T-helper 17 cell (primary cell): Measurements from ENCODE around the gene NUTM1. TPM values are rescaled to one million over a fixed set of nuclear protein-coding genes. Genes with fewer than 3 reads are reported as not detected.

Source experiments
- ATAC-seq: fragments of 150-1000 bp; cut with Tn5 transposase; 2 replicates; pipeline ENCODE4 v1.10.0; 2021; ENCODE audit warnings: mild to moderate bottlenecking, moderate library complexity
- DNase-seq, 3 donors: peaks; one replicate each; pipeline versions ENCODE4 v3.0.0 to v3.0.0-alpha.2; 2020 to 2021
- H3K9me3 ChIP-seq: one replicate; pipeline ENCODE4 v1.7.0; 2013; ENCODE audit warnings: low read length, mild to moderate bottlenecking; ENCODE audit not compliant: control insufficient read depth, poor library complexity, severe bottlenecking
- H3K27ac Mint-ChIP-seq: one replicate; pipeline ENCODE4 v1.8.0; 2022; ENCODE audit warnings: mild to moderate bottlenecking, moderate library complexity, mixed read lengths
- H3K27me3 Mint-ChIP-seq: one replicate; pipeline ENCODE4 v1.8.0; 2022; ENCODE audit warnings: mixed read lengths
- H3K36me3 Mint-ChIP-seq: one replicate; pipeline ENCODE4 v1.8.0; 2022; ENCODE audit warnings: low read depth, mixed read lengths
- H3K4me1 Mint-ChIP-seq: one replicate; pipeline ENCODE4 v1.8.0; 2022; ENCODE audit warnings: mild to moderate bottlenecking, mixed read lengths
- H3K4me3 Mint-ChIP-seq: one replicate; pipeline ENCODE4 v1.8.0; 2022; ENCODE audit warnings: mild to moderate bottlenecking, moderate library complexity, mixed read lengths
- total RNA-seq, 4 donors: library from RNA in 2 of 4; stranded (reverse) in 2 of 4; gene quantifications; one replicate each; pipeline ENCODE4 v1.2.3 and lab custom pipeline; 2022 to 2026

Gene NUTM1
- total RNA-seq, 2 donors from 2014 or later, result not detected

DNA sequence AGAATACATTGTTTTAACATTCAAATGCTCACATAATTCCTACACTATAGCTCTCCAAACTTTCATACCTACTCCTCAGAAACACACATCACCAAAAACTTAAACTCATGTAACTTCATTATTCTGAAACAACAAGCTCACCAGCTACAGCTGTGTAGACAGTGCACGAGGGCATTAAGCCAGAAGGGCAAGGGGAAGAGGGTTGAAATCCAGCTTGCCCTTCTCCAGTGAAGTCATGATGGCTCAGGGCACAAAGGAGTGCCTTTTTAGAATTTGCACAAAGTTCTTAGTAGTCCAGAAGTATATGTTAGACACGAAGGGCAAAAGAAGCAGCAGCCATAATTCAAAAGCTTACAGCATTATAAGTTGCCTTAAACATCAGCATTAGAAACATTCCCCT, 14.1 kb upstream of the NUTM1 start:
- Mint-ChIP-seq H3K36me3 (peaks cover 2% of the 10 kb centered on the region), H3K27me3 (no peaks in the 10 kb centered on the region), H3K27ac (peak overlapping the region; percentile 51), H3K4me3 (peak overlapping the region; percentile 31), H3K4me1 (peaks cover 33% of the 10 kb centered on the region)
- no peaks in the 10 kb centered on the region for H3K9me3 ChIP-seq
- ATAC-seq (peak; percentile 23), DNase-seq (no peak)

GRCh38 chr15:34330279-34330678, 12.8 kb upstream of the NUTM1 start:
- H3K4me3 Mint-ChIP-seq, result no peak overlapping the region
- DNase-seq, result no peak
- H3K4me1 Mint-ChIP-seq, result peaks cover 38% of the 10 kb centered on the region
- H3K9me3 ChIP-seq, result no peaks in the 10 kb centered on the region
- no peaks in the 10 kb centered on the region for H3K27me3 Mint-ChIP-seq
- H3K36me3 Mint-ChIP-seq, result peaks cover 2% of the 10 kb centered on the region
- ATAC-seq, result no peak
- H3K27ac Mint-ChIP-seq, result peak overlapping the region; percentile 75

GRCh38 chr15:34331809-34332208, 11.3 kb upstream of the NUTM1 start:
- H3K27me3 Mint-ChIP-seq, result no peaks in the 10 kb centered on the region
- no peaks in the 10 kb centered on the region for H3K9me3 ChIP-seq
- DNase-seq (no peak), ATAC-seq (peak; percentile 43)
- peaks cover 2% of the 10 kb centered on the region for H3K36me3 Mint-ChIP-seq
- peaks cover 52% of the 10 kb centered on the region for H3K4me1 Mint-ChIP-seq
- H3K27ac Mint-ChIP-seq, result peak overlapping the region; percentile 97
- peak overlapping the region; percentile 15 for H3K4me3 Mint-ChIP-seq

- H3K9me3 ChIP-seq, result no peaks in the 10 kb centered on the region
- Mint-ChIP-seq H3K4me3 (no peak overlapping the region), H3K27ac (peak overlapping the region; percentile 97), H3K36me3 (peaks cover 2% of the 10 kb centered on the region), H3K27me3 (no peaks in the 10 kb centered on the region), H3K4me1 (peaks cover 56% of the 10 kb centered on the region)
- ATAC-seq (no peak), DNase-seq (no peak)
These were observed 10.5 kb upstream of the NUTM1 start for GRCh38 chr15:34332553-34333120.

DNA sequence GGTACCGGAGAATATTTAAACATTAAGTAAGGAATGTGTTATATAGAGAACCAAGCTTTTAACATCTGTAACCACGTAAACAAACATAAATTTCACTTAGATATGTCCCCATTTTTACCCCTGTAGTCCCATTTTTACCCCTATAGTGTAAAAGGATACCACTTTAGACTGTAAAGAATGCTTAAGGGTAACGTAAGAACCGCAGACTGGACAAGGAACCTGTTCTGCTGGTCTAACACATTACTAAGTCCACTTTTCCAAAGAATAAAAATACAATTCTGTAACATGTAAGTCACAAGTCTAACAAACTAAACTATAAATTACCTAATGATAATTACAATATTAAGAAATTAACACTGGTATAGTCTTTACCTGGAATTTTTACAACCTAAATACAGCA, 8.4 kb upstream of the NUTM1 start:
- H3K4me1 Mint-ChIP-seq, result peaks cover 49% of the 10 kb centered on the region
- H3K27me3 Mint-ChIP-seq, result no peaks in the 10 kb centered on the region

DNA sequence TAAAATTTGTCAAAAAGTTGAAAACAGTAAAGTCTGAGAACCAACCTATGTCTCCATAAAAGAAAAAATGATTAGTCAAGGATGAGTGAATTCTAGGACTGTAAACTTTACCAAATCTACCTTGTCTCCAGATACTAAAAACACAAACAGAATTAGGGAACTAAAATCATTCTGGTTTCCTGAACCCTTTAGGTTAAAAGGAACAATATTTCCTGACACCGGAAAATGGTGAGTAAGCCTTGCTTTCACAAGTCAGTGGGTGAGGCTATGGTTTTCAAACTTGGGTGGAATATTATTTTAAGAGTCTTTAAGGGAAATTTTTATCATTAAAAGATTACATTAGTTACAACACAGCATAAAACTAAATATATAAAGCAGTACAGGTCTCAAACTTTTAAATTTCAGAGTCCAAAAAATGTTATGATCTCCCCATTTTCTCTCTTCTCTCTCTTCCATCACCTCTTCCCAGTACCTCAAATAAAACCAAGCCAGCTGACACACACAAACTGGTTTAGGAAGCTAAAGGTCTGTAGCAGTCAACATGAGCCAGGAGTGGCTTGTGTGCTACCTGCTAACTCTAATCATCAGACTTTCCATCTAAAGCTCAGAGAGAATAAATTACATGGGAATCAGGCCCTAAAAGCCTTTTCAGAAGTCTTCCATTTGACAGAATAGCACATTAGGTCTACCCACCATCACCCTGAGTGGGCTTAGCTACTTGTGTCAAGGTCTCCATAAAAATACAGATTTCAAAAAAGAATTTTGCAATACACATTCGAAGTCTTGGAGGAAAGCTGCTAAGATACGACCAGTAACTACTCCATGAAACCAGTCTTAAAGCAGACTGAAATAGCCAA, 7.7 kb upstream of the NUTM1 start:
- peaks cover 2% of the 10 kb centered on the region for H3K36me3 Mint-ChIP-seq
- peak overlapping the region; percentile 97 for H3K27ac Mint-ChIP-seq
- H3K9me3 ChIP-seq, result no peaks in the 10 kb centered on the region
- peak overlapping the region; percentile 98 for H3K4me3 Mint-ChIP-seq
- no peaks in the 10 kb centered on the region for H3K27me3 Mint-ChIP-seq
- peaks cover 43% of the 10 kb centered on the region for H3K4me1 Mint-ChIP-seq
- DNase-seq (no peak), ATAC-seq (no peak)

More for the DNA sequence above, 8.4 kb upstream of the NUTM1 start:
- no peak for DNase-seq
- Mint-ChIP-seq H3K27ac (peak overlapping the region; percentile 97), H3K4me3 (peak overlapping the region; percentile 98), H3K36me3 (peaks cover 2% of the 10 kb centered on the region)
- ATAC-seq, result no peak
- H3K9me3 ChIP-seq, result no peaks in the 10 kb centered on the region

- peaks cover 41% of the 10 kb centered on the region for H3K4me1 Mint-ChIP-seq
- peaks cover 4% of the 10 kb centered on the region for H3K36me3 Mint-ChIP-seq
- ATAC-seq (no peak), DNase-seq (no peak)
- no peaks in the 10 kb centered on the region for H3K27me3 Mint-ChIP-seq
- H3K4me3 Mint-ChIP-seq, result peak overlapping the region; percentile 98
- H3K27ac Mint-ChIP-seq, result peak overlapping the region; percentile 97
- no peaks in the 10 kb centered on the region for H3K9me3 ChIP-seq
These were observed 6.7 kb upstream of the NUTM1 start for GRCh38 chr15:34336231-34336990.

- DNase-seq (peak in 1 of 3 donors; percentile 13), ATAC-seq (peak; percentile 14)
- no peaks in the 10 kb centered on the region for H3K9me3 ChIP-seq
- Mint-ChIP-seq H3K4me1 (peaks cover 42% of the 10 kb centered on the region), H3K27me3 (no peaks in the 10 kb centered on the region), H3K27ac (peak overlapping the region; percentile 97), H3K4me3 (peak overlapping the region; percentile 98), H3K36me3 (peaks cover 2% of the 10 kb centered on the region)
These were observed 6.0 kb upstream of the NUTM1 start for GRCh38 chr15:34336991-34337556.

GRCh38 chr15:34337557-34338306, 5.4 kb upstream of the NUTM1 start, which contains the start of gene SLC12A6:
Gene SLC12A6 (minus strand): TSS chr15:34337781. CDS start chr15:34336680, 1,101 bp downstream.
- peak within 1 kb of the TSS; percentile 98 for H3K4me3 Mint-ChIP-seq
- DNase-seq, result peak; percentile 90 to 92 (median 90)
- H3K4me1 Mint-ChIP-seq, result peaks cover 38% of the 10 kb centered on the region
- H3K9me3 ChIP-seq, result no peaks in the 10 kb centered on the region
- H3K27me3 Mint-ChIP-seq, result no peaks in the 10 kb centered on the region
- peaks cover 2% of the 10 kb centered on the region for H3K36me3 Mint-ChIP-seq
- peak; percentile 88 for ATAC-seq
- H3K27ac Mint-ChIP-seq, result peak within 1 kb of the TSS; percentile 97

DNA sequence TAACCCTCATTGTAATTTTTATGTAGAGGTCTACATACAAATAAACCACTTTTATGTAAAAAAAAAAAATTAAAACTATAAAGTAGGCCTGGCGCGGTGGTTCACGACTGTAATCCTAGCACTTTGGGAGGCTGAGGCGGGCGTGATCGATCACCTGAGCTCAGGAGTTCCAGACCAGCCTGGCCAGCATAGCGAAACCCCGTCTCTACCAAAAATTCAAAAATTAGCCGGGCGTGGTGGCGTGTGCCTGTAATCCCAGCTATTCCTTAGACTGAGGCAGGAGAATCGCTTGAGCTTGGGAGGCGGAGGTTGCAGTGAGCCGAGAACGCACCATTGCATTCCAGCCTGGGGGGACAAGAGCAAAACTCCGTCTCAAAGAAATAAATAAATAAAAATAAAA, 4.8 kb upstream of the NUTM1 start:
- Mint-ChIP-seq H3K4me3 (peak overlapping the region; percentile 98), H3K27me3 (no peaks in the 10 kb centered on the region), H3K4me1 (peaks cover 38% of the 10 kb centered on the region), H3K27ac (no peak overlapping the region), H3K36me3 (peaks cover 2% of the 10 kb centered on the region)
- H3K9me3 ChIP-seq, result no peaks in the 10 kb centered on the region
- no peak for ATAC-seq
- DNase-seq, result no peak

DNA sequence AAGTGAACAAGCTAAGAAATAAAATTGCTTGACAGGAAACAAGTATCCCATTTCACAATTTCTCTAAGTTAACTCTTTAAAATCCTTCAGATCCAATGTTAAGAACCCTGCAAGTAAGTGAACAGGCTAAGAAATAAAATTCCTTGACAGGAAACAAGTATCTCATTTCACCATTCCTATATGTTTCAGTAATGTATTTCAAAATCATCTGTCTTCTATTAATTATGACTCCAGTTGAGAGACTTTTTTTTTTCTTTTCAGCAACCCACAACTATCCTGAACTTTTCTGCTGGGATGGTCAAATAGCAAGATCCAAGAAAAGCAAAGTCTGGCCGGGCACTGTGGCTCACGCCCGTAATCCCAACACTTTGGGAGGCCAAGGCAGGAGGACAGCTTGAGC, 3.2 kb upstream of the NUTM1 start:
- ATAC-seq (no peak), DNase-seq (no peak)
- no peaks in the 10 kb centered on the region for H3K9me3 ChIP-seq
- H3K36me3 Mint-ChIP-seq, result peaks cover 2% of the 10 kb centered on the region
- H3K4me3 Mint-ChIP-seq, result no peak overlapping the region
- H3K27me3 Mint-ChIP-seq, result no peaks in the 10 kb centered on the region
- H3K4me1 Mint-ChIP-seq, result peaks cover 33% of the 10 kb centered on the region
- H3K27ac Mint-ChIP-seq, result peak overlapping the region; percentile 47

DNA sequence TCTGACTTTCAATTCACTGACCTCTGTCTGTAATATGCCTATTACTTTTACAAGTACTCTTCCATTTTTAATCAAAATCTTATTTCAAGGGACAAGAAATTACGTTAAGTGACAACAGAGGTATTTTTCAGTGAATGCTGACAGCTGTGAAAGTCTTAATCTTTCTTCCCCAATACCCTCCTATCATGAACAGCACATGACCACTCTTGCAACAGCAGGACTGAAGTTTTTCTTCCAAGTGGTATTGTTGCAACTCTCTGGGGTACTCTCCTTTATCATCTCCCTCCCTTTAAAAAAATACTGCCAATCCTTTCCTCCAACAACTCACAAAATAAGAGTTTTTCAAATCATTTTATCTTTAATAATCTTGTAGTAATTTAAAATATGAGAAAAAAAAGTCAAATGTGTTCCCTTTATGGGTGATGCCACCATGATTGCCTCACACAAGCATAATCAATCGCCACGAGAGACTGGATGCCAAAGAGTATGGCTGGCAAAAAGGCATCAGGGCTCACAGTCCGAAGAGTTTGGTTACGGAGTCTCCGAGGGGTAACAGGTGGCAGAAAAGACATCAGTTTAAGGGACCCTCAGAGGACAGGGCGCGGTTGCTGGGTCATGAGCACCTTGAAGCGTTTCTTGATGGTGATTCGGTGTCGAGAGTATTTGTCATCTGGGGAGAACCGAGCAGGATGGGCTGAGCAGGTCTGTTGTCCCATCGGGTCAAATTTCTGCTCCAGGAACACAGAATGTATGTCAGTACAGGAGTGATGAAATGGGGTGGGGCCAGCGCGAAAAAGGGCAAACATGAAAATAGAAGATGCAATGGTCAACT, 1.5 kb upstream of the NUTM1 start:
- Mint-ChIP-seq H3K27ac (no peak overlapping the region), H3K27me3 (no peaks in the 10 kb centered on the region), H3K36me3 (peaks cover 2% of the 10 kb centered on the region), H3K4me1 (peaks cover 19% of the 10 kb centered on the region), H3K4me3 (no peak overlapping the region)
- no peak for DNase-seq
- ATAC-seq, result no peak
- no peaks in the 10 kb centered on the region for H3K9me3 ChIP-seq
